H4 (cell line): ENCODE data around the gene PDIA5. TPM values are rescaled to one million over a fixed set of nuclear protein-coding genes. Genes with fewer than 3 reads are reported as not detected.
A peak's percentile ranks its signal among the peaks of the same experiment; 100 is the strongest.

Source experiments
- DNase-seq: peaks from one replicate; pipeline ENCODE4 v3.0.0-alpha.2; 2015; ENCODE audit warnings: low spot score
- total RNA-seq: library from RNA; depleted of rRNA; stranded (reverse); fragments of >200 nt; shearing (Covaris generic); gene quantifications from 2 replicates; pipeline ENCODE4 v1.2.3, GENCODE V29; 2014; rRNA removed

The PDIA5 gene
- 18.2 and 18.3 TPM in 2 replicates for total RNA-seq

DNA sequence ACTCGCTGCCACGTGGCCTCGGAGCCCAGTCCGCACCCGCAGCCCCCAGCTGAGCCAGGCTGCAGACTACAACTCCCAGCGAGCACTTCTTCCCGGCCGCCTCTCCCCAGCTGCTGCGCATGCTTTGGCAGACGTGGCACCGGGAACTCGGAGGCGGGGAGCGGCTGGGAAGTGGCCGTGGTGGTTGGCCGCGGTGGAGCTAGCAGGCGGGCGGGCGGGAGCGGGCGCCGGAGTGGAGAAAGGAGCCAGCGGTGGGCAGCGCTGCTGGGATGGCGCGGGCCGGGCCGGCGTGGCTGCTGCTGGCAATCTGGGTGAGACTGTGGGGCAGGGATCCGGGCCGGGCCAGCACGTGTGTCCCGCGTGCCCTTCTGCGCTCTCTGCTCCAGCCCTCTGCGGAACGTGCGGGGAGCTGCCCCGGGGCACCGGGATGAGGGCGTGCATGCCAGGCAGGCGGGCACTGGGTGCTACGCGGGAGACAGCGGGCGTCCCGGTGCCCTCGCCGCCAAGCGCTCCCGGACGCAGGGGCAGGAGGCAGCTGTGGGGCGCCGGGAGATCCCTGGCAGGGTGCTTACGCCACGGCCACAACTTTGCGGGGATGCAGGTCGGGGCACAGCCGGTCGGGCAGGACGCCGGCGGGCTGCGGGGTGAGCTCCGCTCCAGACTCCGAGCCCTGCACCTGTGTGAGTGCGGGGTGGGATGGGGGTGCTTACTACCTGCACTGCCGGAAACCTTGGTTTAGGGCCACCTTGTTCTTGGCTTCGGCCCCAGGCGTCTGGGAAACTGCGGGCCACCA lies at the start of gene PDIA5:
TSS of gene PDIA5 (plus strand) at position 130 of the 793 bp plus-strand sequence. CDS start at position 270, 140 bp downstream.
- DNase-seq = peak; percentile 87

GRCh38 chr3:123018683-123019082 lies 48.1 kb upstream of the PDIA5 start:
- DNase-seq = no peak

- no peak for DNase-seq
These were observed 47.7 kb upstream of the PDIA5 start for GRCh38 chr3:123019161-123019560.

DNA sequence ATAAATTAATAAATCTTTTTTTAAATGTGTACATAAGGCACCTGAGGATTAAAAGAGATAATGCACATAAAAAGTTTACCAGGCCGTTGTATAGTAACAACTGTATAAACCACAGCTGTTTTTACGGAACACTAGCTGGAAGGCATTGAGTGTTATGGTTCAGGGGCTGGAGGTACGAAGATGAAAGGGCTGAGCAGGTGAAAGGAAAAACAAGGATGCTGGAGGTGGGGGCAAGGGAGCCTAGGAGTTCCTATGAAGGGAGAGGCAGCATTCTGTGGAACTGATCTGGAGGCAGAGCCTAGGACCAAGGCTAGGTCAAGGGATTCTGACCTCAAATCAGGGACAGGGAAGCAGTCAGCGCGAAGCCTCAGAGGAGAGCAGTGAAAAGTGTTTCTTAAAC lies 47.2 kb upstream of the PDIA5 start:
- DNase-seq = no peak

DNA sequence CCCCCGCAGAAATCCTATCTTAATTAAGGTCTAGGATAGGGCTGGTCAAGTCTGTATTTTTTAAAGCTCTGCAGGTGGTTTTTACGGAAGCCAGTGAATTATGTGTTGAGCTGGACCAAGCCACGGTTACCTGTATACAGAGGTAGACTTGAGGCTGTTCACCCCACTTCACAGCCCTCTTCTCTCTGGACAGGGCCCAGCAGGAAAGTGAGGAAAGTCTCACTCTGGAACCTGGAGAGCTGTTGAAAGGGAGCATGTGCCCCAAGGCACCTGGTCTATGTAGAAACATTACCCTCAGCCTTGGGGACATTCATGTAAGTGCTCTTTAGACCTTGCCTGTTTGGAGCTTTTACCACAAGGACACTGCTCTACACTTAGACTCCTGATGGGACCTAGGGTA lies 46.1 kb upstream of the PDIA5 start:
- DNase-seq = no peak

- DNase-seq = no peak
These were observed 45.4 kb upstream of the PDIA5 start for GRCh38 chr3:123021388-123021787.

DNA sequence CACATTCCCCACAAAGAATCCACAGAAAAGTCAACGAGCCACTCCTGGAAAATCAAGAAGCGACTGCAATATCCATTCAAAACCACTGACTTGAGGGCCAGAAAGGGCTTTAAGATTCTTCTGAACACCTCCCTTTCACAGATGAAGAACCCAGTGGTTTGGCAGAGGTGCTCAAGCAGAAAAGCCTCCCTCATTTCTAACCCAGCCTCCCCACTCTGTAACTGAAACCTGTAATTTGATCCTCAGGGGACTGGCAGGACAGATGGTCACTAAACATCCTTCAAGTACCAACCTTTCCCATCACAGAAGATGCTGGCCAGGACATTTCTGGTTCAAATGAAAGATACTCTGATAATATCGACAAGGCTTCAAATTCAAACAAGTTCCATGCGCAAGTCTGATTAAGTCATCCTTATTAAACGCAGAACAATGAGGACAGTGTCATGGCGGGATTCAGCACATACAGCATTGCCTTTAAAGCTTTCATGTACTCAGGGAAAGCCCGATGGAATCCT lies 44.8 kb upstream of the PDIA5 start:
- no peak for DNase-seq

GRCh38 chr3:123024056-123024455 lies 42.8 kb upstream of the PDIA5 start:
- DNase-seq = no peak

DNA sequence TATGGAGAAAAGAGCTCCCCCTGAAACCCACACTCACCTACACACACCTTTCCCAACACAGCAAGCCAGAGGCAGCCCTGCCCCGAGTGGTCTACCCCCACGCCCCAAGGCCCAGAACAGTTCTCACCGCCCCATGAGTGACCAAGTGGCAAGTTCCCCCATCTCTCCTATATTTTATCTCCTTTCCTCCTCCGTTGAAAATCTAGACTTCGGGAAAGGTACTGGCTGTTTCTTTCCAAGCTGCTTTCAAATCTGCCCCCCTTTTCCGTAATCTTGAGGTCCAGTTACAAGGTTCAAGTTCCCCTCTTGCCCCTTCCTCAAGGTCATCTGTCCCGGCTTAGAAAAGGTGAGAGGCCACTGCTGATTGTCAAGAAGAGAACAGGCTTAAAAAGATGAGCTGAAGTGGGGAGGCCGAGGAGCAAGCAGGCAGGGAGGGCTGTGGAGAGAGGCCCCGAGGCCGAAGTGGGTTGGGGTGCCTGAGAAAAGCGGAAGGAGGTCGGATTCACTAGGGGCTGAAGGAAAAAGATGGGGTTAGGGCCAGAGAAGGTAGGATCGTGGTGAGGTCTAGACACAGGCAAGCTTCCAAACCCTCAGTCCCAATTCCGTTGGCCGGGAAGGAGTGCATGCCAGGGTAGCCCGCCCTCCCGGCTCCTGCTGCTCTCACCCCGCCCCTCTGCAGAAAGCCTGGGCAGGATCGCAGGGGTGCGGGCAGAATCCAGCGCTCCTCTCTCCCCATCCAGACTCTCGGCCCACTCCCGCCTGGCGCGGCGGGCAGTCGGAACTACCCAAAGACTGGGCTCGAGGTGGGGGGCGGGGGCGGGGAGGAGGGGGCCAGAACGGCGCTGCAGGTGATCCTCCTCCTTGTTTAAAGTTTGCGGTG lies 40.9 kb upstream of the PDIA5 start:
- no peak for DNase-seq

DNA sequence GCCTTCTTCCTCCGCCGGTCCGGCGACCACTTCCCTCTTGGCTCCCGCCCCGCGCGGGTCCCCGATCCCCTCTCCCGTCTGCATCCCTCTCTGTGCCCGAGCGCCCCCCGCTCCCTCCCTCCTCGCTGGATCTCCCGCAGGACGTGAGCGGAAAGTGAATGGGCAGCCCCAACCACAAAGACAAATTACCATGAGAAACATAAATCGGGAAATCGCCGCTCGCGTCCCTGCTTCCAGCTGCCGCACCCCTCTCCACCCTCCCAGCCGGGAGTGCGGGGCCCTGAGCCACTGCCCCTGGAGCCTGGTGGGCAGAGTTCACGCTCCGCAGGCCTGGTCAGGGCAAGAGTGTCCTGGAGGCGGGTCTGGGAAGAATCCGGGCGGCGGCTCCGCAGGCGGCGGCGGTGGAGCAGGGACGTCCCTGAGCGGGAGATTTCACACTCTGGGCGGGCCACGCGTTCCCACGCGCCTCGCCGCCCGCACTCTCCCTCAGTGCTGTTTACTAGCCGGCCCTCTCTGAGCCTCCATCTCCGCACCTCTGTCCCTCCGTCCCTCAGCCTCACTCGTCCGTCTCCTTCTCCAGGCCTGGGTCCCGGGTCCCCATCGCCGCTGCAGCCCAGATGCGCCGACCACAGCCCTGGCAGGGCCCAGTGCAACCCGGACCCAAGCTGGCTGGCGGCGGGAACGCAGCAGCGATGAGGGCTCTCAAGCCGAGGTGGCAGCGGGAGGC lies 40.1 kb upstream of the PDIA5 start:
- no peak for DNase-seq

- no peak for DNase-seq
These were observed 39.3 kb upstream of the PDIA5 start, which contains the start of gene SEMA5B for GRCh38 chr3:123027292-123028232. Gene SEMA5B (minus strand): TSS chr3:123027763. CDS start chr3:122961263, 66,500 bp downstream.

DNA sequence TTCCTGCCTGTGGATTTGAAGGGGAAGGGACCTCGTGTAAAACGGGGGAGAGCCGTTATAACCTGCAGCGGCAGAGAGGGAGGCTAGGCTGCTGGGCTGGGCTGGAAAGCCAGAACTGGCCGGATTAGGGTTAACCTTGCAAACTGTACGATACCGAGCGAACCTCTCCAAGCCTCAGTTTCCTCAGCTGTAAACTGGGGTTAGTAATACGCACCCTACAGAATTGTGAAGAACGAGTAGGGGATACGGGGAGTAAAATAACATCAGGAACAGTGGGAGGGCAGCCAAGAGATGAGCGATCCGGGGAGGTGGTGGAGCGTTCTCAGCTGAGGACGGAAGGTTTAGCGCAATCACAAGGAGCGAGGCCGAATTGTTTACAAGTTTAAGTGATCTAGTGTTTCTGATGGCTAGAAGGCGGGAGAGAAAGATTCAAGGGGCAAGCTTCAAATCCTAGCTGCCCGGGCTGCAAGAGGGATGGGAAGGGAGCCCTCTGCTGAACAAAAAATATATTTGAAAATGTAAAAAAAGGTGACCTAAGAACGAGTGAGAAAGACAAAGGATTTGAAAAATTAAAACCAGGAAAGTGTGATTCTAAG lies 38.5 kb upstream of the PDIA5 start:
- DNase-seq = peak; percentile 78

DNA sequence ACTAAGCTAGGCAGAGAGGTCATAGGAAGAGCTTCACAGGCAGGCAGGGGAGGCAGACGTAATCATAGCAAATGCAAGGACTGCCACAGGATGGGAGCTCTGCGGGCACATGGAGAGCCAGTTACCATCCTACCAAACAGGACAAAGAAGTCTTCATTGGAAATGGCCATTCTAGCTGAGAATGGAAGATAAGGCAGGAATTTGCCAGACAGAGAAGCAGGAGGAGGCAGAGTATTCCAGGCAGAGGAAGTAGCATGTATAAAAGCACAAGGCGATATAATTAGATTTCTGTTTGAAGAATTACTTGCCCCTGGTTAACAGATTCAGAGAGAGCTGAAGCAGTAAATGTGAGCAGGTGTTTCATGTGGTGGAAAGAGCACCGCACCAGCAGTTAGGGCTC lies 35.8 kb upstream of the PDIA5 start:
- no peak for DNase-seq

- DNase-seq = no peak
These were observed 34.8 kb upstream of the PDIA5 start for GRCh38 chr3:123032057-123032456.

GRCh38 chr3:123034120-123034519 lies 32.7 kb upstream of the PDIA5 start:
- DNase-seq = no peak

DNA sequence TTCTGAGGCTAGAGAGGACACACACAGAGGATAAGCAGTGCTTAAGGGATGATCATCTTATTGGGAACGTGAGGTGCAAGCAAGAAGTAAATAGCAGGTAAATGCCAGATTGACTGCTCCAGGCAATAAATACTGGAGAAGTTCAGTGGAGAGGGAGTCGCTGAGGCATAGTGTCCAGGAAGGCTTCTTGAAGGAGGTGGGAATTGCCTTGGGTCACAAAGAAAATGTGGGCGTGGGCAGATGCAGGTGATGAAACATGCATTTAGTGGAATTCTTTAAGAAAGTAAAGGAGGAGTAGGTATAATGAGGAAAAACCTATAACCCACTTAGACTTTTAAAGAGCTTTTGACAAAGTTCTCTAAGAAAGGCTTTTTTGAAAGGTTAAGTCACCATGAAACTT lies 31.8 kb upstream of the PDIA5 start:
- DNase-seq = no peak

DNA sequence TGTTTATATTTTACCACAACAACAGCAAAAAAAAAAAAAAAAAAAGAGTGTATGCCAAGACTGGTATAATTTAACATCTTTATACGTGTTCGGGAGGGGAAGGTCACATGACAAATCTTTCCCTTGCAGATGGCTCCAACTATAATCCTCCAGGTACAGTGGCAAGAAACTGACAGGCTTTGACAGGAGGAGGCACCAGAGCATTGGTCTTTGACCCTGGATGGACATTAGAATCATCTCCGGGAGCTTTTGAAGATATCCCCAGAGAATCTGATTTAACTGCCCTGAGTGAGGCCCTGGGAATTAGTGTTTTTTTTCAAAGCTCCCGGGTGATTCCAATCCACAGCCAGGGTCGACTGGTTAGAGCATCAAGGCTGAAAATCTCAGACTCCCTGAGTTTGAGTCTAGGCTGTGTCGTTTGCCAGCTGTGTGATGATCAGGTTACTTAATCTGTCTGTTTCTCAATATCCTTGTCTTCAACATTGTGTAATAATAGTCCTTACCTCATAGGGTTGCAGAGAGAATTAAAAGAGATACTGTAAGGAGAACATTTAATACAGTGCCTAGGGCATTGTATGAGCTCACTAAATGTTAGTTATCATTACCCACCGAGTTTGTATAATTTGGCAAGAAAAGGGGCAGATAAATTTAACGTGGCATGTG lies 30.3 kb upstream of the PDIA5 start:
- peak; percentile 61 for DNase-seq

DNA sequence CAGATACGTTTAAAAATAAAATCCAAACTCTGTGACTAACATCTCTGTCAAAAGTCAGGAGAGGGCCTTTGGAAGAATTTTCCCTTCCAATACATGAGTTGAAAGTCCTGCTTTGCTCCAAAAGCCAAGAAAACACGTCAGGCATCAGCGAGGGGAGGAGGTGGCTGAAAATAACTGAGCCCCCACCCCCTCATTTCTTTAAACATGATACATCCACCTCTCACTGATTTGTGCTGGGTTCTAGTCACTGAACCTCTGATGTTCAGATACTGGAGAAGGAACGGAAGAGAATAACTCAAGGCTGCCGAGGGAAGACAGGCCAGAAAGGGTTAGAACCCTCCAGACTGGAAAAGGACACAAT lies 29.8 kb upstream of the PDIA5 start:
- DNase-seq = no peak

GRCh38 chr3:123038751-123039150 lies 28.1 kb upstream of the PDIA5 start:
- DNase-seq = no peak

- DNase-seq = no peak
These were observed 27.6 kb upstream of the PDIA5 start for GRCh38 chr3:123039178-123039577.
